CD4-positive, alpha-beta T cell treated with Interleukin-4 for 1 hour (primary cell): ENCODE measurements around the gene NOBOX.
"Not testable (repeated sequence)": the region's sequence is repeated elsewhere in the genome, so short reads cannot be mapped to it uniquely, and the experiment has no call there.

Experiments
- DNase-seq, 2 donors: peaks; one replicate each; pipeline ENCODE4 v3.0.0-alpha.2; 2020 to 2022

Gene NOBOX

GRCh38 chr7:144403649-144404061 lies at the start of gene NOBOX:
Gene NOBOX (minus strand): TSS chr7:144403693.
- no peak for DNase-seq

GRCh38 chr7:144452064-144452463 lies 48.6 kb upstream of the NOBOX start:
- DNase-seq, result no peak

- DNase-seq, result no peak
Measured at GRCh38 chr7:144445590-144445989, 42.1 kb upstream of the NOBOX start.

GRCh38 chr7:144439717-144440205 lies 36.3 kb upstream of the NOBOX start:
- no peak for DNase-seq

- no peak for DNase-seq
Measured at GRCh38 chr7:144438759-144439158, 35.3 kb upstream of the NOBOX start.

GRCh38 chr7:144437370-144438191 lies 34.1 kb upstream of the NOBOX start:
- DNase-seq, result peak; percentile 19 to 49

- DNase-seq, result no peak
Measured at GRCh38 chr7:144436500-144436899, 33.0 kb upstream of the NOBOX start.

GRCh38 chr7:144428431-144428830 lies 24.9 kb upstream of the NOBOX start:
- no peak for DNase-seq

GRCh38 chr7:144427539-144427938 lies 24.0 kb upstream of the NOBOX start:
- DNase-seq, result not testable (repeated sequence)

GRCh38 chr7:144418931-144419330 lies 15.4 kb upstream of the NOBOX start:
- DNase-seq, result not testable (repeated sequence)

GRCh38 chr7:144416341-144416740 lies 12.8 kb upstream of the NOBOX start:
- DNase-seq, result no peak

- DNase-seq, result no peak
Measured at GRCh38 chr7:144415858-144416257, 12.4 kb upstream of the NOBOX start.

- no peak for DNase-seq
Measured at GRCh38 chr7:144414815-144415214, 11.3 kb upstream of the NOBOX start.

- DNase-seq, result no peak
Measured at GRCh38 chr7:144410441-144410840, 6.9 kb upstream of the NOBOX start.

GRCh38 chr7:144408121-144408520 lies 4.6 kb upstream of the NOBOX start:
- DNase-seq, result no peak

- DNase-seq, result no peak
Measured at GRCh38 chr7:144407266-144407931, 3.9 kb upstream of the NOBOX start.

- DNase-seq, result no peak
Measured at GRCh38 chr7:144404946-144405345, 1.5 kb upstream of the NOBOX start.

GRCh38 chr7:144403102-144403501 lies 391 bp downstream of the NOBOX start:
- DNase-seq, result no peak

GRCh38 chr7:144401490-144401889 lies 2.0 kb downstream of the NOBOX start:
- DNase-seq, result no peak

- no peak for DNase-seq
Measured at GRCh38 chr7:144399946-144400345, 3.5 kb downstream of the NOBOX start.

- no peak for DNase-seq
Measured at GRCh38 chr7:144398911-144399310, 4.6 kb downstream of the NOBOX start.

GRCh38 chr7:144398291-144398690 lies 5.2 kb downstream of the NOBOX start:
- DNase-seq, result no peak

- no peak for DNase-seq
Measured at GRCh38 chr7:144397086-144397485, 6.4 kb downstream of the NOBOX start.

- peak in 1 of 2 donors; percentile 69 for DNase-seq
Measured at GRCh38 chr7:144391823-144392255, 11.7 kb downstream of the NOBOX start.
